Activated T-helper 17 cell treated with anti-CD3 and anti-CD28 coated beads, Interleukin-2, amount 50 U/mL, for 72 hours (primary cell): Measurements from ENCODE around the gene FGF14. TPM values are rescaled to one million over a fixed set of nuclear protein-coding genes. Genes with fewer than 3 reads are reported as not detected.

Source experiments
- ATAC-seq: fragments of 150-1000 bp; cut with Tn5 transposase; replicated peaks from 2 replicates; pipeline ENCODE4 v1.10.0; 2021; ENCODE audit warnings: mild to moderate bottlenecking, moderate library complexity
- H3K27ac Mint-ChIP-seq: one replicate; pipeline ENCODE4 v1.8.0; 2022; ENCODE audit warnings: mixed read lengths
- H3K27me3 Mint-ChIP-seq: one replicate; pipeline ENCODE4 v1.8.0; 2022; ENCODE audit warnings: mixed read lengths
- H3K36me3 Mint-ChIP-seq: one replicate; pipeline ENCODE4 v1.8.0; 2022; ENCODE audit warnings: low read depth, mild to moderate bottlenecking, mixed read lengths
- H3K4me1 Mint-ChIP-seq: one replicate; pipeline ENCODE4 v1.8.0; 2022; ENCODE audit warnings: mixed read lengths
- H3K4me3 Mint-ChIP-seq: one replicate; pipeline ENCODE4 v1.8.0; 2022; ENCODE audit warnings: mild to moderate bottlenecking, mixed read lengths
- H3K9me3 Mint-ChIP-seq: one replicate; pipeline ENCODE4 v1.8.0; 2022; ENCODE audit warnings: mixed read lengths
- total RNA-seq, 2 donors: library from RNA; stranded (reverse); gene quantifications; one replicate each; pipeline ENCODE4 v1.2.3, GENCODE V29; 2022

FGF14 gene
- total RNA-seq, 2 donors from 2014 or later, result not detected

- ATAC-seq, result peak; percentile 51
- Mint-ChIP-seq H3K4me3 (peak overlapping the region; percentile 81), H3K27me3 (peaks cover 11% of the 10 kb centered on the region), H3K4me1 (peaks cover 9% of the 10 kb centered on the region), H3K9me3 (peaks cover 5% of the 10 kb centered on the region), H3K36me3 (no peaks in the 10 kb centered on the region), H3K27ac (peak overlapping the region; percentile 58)
Measured at GRCh38 chr13:102392481-102393209, 9.2 kb downstream of the FGF14 start.

- H3K36me3 Mint-ChIP-seq, result no peaks in the 10 kb centered on the region
- H3K27me3 Mint-ChIP-seq, result peaks cover 19% of the 10 kb centered on the region
- H3K9me3 Mint-ChIP-seq, result no peaks in the 10 kb centered on the region
- H3K4me3 Mint-ChIP-seq, result no peak overlapping the region
- ATAC-seq, result no peak
- no peaks in the 10 kb centered on the region for H3K4me1 Mint-ChIP-seq
- no peak overlapping the region for H3K27ac Mint-ChIP-seq
Measured at GRCh38 chr13:102386461-102386860, 15.4 kb downstream of the FGF14 start.

GRCh38 chr13:102380012-102380411, 21.8 kb downstream of the FGF14 start:
- no peaks in the 10 kb centered on the region for H3K36me3 Mint-ChIP-seq
- ATAC-seq, result no peak

DNA sequence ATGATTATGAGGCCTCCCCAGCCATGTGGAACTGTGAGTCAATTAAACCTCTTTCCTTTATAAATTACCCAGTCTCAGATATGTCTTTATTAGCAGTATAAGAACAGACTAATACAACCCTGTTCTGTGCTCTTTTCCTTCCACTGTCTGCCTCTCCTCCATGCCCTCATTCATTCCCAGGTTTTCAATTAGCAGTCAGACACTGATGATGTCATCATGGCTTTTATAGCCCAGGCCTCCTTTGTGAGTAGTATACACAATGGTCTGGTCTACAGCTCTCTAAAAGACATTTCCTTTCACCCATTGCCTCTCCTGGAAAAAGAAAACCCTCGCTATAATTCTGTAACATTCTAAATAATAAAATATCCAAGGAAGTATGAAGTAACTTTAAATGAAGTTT, 25.5 kb downstream of the FGF14 start:
- Mint-ChIP-seq H3K4me3 (no peak overlapping the region), H3K9me3 (no peaks in the 10 kb centered on the region)

More at GRCh38 chr13:102380012-102380411, 21.8 kb downstream of the FGF14 start:
- no peaks in the 10 kb centered on the region for H3K9me3 Mint-ChIP-seq
- H3K4me1 Mint-ChIP-seq, result no peaks in the 10 kb centered on the region
- no peak overlapping the region for H3K27ac Mint-ChIP-seq
- no peak overlapping the region for H3K4me3 Mint-ChIP-seq
- peaks cover 14% of the 10 kb centered on the region for H3K27me3 Mint-ChIP-seq

DNA sequence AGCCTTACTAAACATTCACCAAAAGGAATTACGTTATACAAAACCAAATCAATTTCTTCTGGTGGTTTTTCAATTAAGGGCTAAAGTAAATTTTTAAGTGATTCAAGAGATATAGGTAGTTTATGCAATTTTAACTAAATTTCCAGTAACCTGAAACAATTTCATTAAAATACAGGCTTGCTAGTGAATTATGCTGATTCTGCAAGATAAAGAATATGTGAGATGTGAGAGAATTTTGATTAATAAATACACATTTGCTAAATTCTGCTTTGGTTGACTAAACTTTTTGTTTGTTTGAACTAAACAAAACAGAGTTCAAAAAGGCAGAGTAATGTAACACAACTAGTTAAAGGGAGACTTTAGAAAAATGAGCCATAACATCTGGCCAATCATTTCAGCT, 27.1 kb downstream of the FGF14 start:
- Mint-ChIP-seq H3K9me3 (no peaks in the 10 kb centered on the region), H3K36me3 (no peaks in the 10 kb centered on the region), H3K4me1 (no peaks in the 10 kb centered on the region), H3K27me3 (peaks cover 6% of the 10 kb centered on the region), H3K27ac (no peak overlapping the region), H3K4me3 (no peak overlapping the region)
- ATAC-seq, result no peak

More for the DNA sequence above, 25.5 kb downstream of the FGF14 start:
- Mint-ChIP-seq H3K36me3 (no peaks in the 10 kb centered on the region), H3K27me3 (peaks cover 6% of the 10 kb centered on the region), H3K4me1 (no peaks in the 10 kb centered on the region), H3K27ac (no peak overlapping the region)
- no peak for ATAC-seq

DNA sequence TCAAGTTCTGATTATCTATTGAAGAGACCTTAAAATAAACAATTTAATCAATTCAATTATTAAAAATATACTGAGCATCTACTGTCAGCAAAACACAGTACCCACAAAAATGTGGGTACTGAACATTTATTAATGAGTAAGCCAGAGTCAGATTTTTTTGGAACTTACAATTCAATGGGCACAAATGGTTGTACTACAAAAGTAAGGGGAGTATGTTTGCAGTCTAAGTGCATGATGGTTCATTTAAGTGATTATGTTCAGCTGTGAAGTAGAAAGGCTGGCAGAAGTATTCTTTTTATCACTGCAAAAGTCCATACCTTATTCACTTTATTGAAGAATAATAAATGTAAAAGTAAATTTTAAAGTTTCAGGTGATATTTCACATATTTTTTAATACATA, 27.6 kb downstream of the FGF14 start:
- no peak overlapping the region for H3K4me3 Mint-ChIP-seq
- no peaks in the 10 kb centered on the region for H3K9me3 Mint-ChIP-seq
- H3K4me1 Mint-ChIP-seq, result no peaks in the 10 kb centered on the region
- H3K27ac Mint-ChIP-seq, result no peak overlapping the region
- no peaks in the 10 kb centered on the region for H3K36me3 Mint-ChIP-seq
- no peak for ATAC-seq
- peaks cover 6% of the 10 kb centered on the region for H3K27me3 Mint-ChIP-seq

DNA sequence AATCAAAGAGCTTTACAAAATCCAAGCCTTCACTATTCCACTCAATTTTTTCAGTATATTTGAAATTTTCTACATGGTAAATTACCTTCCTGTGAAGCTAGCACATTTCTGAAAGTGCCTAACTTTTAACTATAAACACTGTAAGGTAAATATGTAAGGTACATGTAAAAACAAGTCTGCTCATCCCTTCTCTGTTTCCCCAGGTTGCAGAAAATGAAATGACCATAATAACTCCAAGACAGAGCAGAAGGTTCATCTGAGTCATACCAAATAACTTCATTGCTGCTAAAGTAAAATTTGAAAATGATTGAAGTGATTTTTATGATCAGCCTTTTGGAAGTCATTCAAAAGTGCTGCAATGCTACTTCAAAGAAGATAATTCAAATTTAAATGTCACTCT, 28.6 kb downstream of the FGF14 start:
- no peaks in the 10 kb centered on the region for H3K36me3 Mint-ChIP-seq

DNA sequence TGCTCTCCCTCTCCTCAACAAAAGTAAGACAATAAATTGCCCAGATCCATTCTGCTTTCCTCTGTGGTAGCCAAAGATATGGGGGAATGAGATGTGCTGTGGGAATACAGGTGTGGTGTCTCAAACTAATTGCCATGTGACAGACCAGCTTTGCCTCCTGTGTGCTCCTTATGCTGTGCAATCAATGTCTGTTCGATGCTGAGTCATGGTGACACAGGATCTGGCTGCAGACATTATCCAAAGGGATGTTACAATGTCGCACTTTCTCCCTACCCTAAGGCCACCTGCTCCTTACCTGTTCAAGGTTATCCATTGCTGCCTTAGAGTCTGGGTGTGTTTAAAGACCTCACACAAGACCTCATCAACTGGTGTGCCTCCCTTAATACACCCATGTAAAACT, 32.5 kb downstream of the FGF14 start:
- H3K27me3 Mint-ChIP-seq, result peaks cover 15% of the 10 kb centered on the region
- no peaks in the 10 kb centered on the region for H3K36me3 Mint-ChIP-seq
- ATAC-seq, result no peak
- no peak overlapping the region for H3K27ac Mint-ChIP-seq
- no peaks in the 10 kb centered on the region for H3K4me1 Mint-ChIP-seq
- no peak overlapping the region for H3K4me3 Mint-ChIP-seq
- H3K9me3 Mint-ChIP-seq, result no peaks in the 10 kb centered on the region

More for the DNA sequence above, 28.6 kb downstream of the FGF14 start:
- no peak for ATAC-seq
- Mint-ChIP-seq H3K27me3 (peaks cover 6% of the 10 kb centered on the region), H3K9me3 (no peaks in the 10 kb centered on the region), H3K27ac (no peak overlapping the region), H3K4me3 (no peak overlapping the region), H3K4me1 (no peaks in the 10 kb centered on the region)

DNA sequence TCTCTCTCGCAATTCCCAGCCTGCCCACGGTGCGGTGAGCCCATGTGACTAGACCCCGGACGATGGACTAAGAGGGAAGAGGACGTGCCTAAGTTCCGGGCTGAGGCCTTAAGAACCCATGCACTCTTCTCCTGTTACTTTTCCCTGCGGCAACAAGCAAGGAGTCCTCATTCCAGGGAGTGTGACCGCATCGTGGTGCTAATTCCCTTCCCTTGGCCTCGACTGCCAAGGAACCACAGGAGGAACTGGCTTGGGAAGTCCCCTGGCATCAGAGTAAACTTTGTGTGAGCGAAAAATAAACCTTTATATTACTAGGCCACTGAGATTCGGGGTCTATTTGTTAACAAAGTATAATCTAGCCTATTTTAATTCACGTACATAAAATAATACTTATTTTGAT, 34.0 kb downstream of the FGF14 start:
- no peak overlapping the region for H3K27ac Mint-ChIP-seq
- no peak for ATAC-seq

DNA sequence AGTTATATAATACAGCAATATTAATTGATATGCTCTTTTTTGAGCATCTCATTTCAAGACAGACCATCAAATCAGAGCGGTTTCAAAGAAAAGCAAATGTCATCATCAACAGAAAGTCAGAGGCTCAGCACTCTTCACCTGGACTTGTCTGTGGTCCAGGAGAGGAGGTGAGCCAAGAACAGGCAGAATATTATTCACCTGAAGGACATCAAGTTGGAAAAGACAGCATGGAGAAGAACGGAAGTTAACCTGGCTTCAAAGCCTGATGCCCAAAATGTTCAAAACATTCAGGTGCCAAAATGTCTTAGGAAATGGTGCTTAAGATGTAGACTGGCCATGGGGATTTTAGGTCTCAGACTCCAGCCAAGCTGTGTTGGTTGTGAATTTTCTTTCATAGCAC, 40.7 kb downstream of the FGF14 start:
- Mint-ChIP-seq H3K36me3 (no peaks in the 10 kb centered on the region), H3K4me3 (no peak overlapping the region), H3K27ac (no peak overlapping the region), H3K27me3 (peaks cover 27% of the 10 kb centered on the region), H3K4me1 (no peaks in the 10 kb centered on the region), H3K9me3 (no peaks in the 10 kb centered on the region)
- ATAC-seq, result no peak

More for the DNA sequence above, 34.0 kb downstream of the FGF14 start:
- H3K4me3 Mint-ChIP-seq, result no peak overlapping the region
- no peaks in the 10 kb centered on the region for H3K9me3 Mint-ChIP-seq
- no peaks in the 10 kb centered on the region for H3K36me3 Mint-ChIP-seq
- no peaks in the 10 kb centered on the region for H3K4me1 Mint-ChIP-seq
- peaks cover 20% of the 10 kb centered on the region for H3K27me3 Mint-ChIP-seq

DNA sequence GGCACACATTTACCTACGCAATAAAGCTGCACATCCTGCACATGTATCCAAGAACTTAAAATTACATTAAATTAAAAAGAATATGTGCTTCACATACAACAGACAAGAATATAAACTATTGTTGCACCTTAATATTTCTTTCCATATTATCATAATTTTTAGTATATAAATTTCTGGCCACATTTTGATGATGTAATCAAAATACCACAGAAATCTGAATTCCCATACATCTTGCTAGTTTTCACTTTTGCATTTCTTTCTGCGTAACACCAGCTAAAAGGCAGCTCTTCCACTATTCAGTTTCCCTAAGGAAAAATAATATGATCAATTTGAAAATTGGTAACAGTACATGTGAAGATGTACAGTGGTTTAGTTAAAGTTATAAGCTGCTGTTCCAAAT, 42.6 kb downstream of the FGF14 start:
- Mint-ChIP-seq H3K27me3 (peaks cover 22% of the 10 kb centered on the region), H3K36me3 (no peaks in the 10 kb centered on the region), H3K4me3 (no peak overlapping the region), H3K27ac (no peak overlapping the region), H3K4me1 (no peaks in the 10 kb centered on the region), H3K9me3 (no peaks in the 10 kb centered on the region)
- no peak for ATAC-seq

- Mint-ChIP-seq H3K4me3 (no peak overlapping the region), H3K27me3 (peaks cover 23% of the 10 kb centered on the region), H3K27ac (no peak overlapping the region), H3K4me1 (peaks cover 5% of the 10 kb centered on the region), H3K36me3 (no peaks in the 10 kb centered on the region), H3K9me3 (peaks cover 5% of the 10 kb centered on the region)
- ATAC-seq, result no peak
Measured at GRCh38 chr13:102355251-102355650, 46.6 kb downstream of the FGF14 start.

DNA sequence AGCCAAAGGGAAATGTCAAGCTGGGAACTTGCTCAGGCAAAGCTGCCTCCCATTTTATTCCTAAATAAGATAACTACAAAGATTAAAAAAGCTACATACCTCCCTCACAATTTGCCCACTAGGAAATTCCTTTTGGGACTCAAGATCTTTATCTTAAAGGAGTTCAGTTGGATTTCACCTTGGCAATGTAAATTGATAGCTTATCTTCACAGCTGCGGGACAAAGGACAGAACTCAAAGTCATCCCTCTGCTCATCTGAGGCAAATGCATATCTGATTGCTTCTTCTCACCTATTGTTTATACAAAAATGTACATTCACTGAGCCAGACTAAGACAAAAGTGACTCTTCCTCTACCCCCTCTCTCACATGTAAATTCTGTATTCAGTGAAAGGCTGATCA, 47.8 kb downstream of the FGF14 start:
- Mint-ChIP-seq H3K4me1 (peaks cover 5% of the 10 kb centered on the region), H3K4me3 (no peak overlapping the region), H3K27me3 (peaks cover 25% of the 10 kb centered on the region), H3K9me3 (peaks cover 5% of the 10 kb centered on the region), H3K27ac (no peak overlapping the region), H3K36me3 (no peaks in the 10 kb centered on the region)
- no peak for ATAC-seq

- Mint-ChIP-seq H3K27ac (no peak overlapping the region), H3K36me3 (no peaks in the 10 kb centered on the region), H3K4me1 (peaks cover 5% of the 10 kb centered on the region), H3K27me3 (peaks cover 20% of the 10 kb centered on the region), H3K9me3 (peaks cover 5% of the 10 kb centered on the region), H3K4me3 (no peak overlapping the region)
- no peak for ATAC-seq
Measured at GRCh38 chr13:102351521-102351920, 50.3 kb downstream of the FGF14 start.

GRCh38 chr13:102347490-102347889, 54.4 kb downstream of the FGF14 start:
- H3K36me3 Mint-ChIP-seq, result no peaks in the 10 kb centered on the region
- no peak overlapping the region for H3K27ac Mint-ChIP-seq
- no peaks in the 10 kb centered on the region for H3K4me1 Mint-ChIP-seq
- H3K27me3 Mint-ChIP-seq, result peaks cover 18% of the 10 kb centered on the region
- ATAC-seq, result no peak
- no peaks in the 10 kb centered on the region for H3K9me3 Mint-ChIP-seq
- H3K4me3 Mint-ChIP-seq, result no peak overlapping the region
